GM21367 (cell line): ENCODE measurements around the gene ANG.
"Not testable (repeated sequence)": the region's sequence is repeated elsewhere in the genome, so short reads cannot be mapped to it uniquely, and the experiment has no call there.

Experiments
- ATAC-seq: cut with Tn5 transposase; IDR thresholded peaks from one replicate; pipeline ENCODE4 v1.9.1; 2021; ENCODE audit not compliant: unreplicated experiment

The ANG gene

GRCh38 chr14:20697273-20698017 is 8.9 kb downstream of the ANG start:
- no peak for ATAC-seq

- ATAC-seq: no peak
Measured at GRCh38 chr14:20698018-20698329, 9.4 kb downstream of the ANG start.

GRCh38 chr14:20698934-20699333 is 10.4 kb downstream of the ANG start:
- no peak for ATAC-seq

GRCh38 chr14:20699931-20700330 is 11.4 kb downstream of the ANG start:
- ATAC-seq: no peak

GRCh38 chr14:20700965-20701364 is 12.4 kb downstream of the ANG start:
- not testable (repeated sequence) for ATAC-seq

- no peak for ATAC-seq
Measured at GRCh38 chr14:20706657-20707355, 18.2 kb downstream of the ANG start.

GRCh38 chr14:20707622-20708021 is 19.1 kb downstream of the ANG start:
- no peak for ATAC-seq

GRCh38 chr14:20711261-20711660 is 22.7 kb downstream of the ANG start:
- ATAC-seq: no peak

GRCh38 chr14:20711685-20712084 is 23.1 kb downstream of the ANG start:
- no peak for ATAC-seq

- no peak for ATAC-seq
Measured at GRCh38 chr14:20712904-20713303, 24.3 kb downstream of the ANG start.

- ATAC-seq: no peak
Measured at GRCh38 chr14:20714593-20715250, 26.2 kb downstream of the ANG start.

GRCh38 chr14:20719777-20720176 is 31.2 kb downstream of the ANG start:
- no peak for ATAC-seq

GRCh38 chr14:20720741-20721140 is 32.2 kb downstream of the ANG start:
- ATAC-seq: no peak

GRCh38 chr14:20722016-20722415 is 33.5 kb downstream of the ANG start:
- no peak for ATAC-seq

GRCh38 chr14:20723488-20723887 is 34.9 kb downstream of the ANG start:
- ATAC-seq: no peak

- ATAC-seq: not testable (repeated sequence)
Measured at GRCh38 chr14:20726121-20726520, 37.6 kb downstream of the ANG start.

GRCh38 chr14:20726531-20726930 is 38.0 kb downstream of the ANG start:
- no peak for ATAC-seq

- no peak for ATAC-seq
Measured at GRCh38 chr14:20730891-20731290, 42.3 kb downstream of the ANG start.

- ATAC-seq: no peak
Measured at GRCh38 chr14:20732477-20732876, 43.9 kb downstream of the ANG start.

- ATAC-seq: no peak
Measured at GRCh38 chr14:20732979-20733635, 44.5 kb downstream of the ANG start.

- no peak for ATAC-seq
Measured at GRCh38 chr14:20733684-20734429, 45.3 kb downstream of the ANG start.
